K562 (cell line): ENCODE measurements around the gene GPS2. TPM values are rescaled to one million over a fixed set of nuclear protein-coding genes. Genes with fewer than 3 reads are reported as not detected.

Experiments
- BRD4 ChIP-seq: fragments of 200-600 bp; sonication (generic); IDR thresholded peaks from 2 replicates; pipeline ENCODE4 v1.6.1; 2017; ENCODE audit warnings: inconsistent platforms
- CBX8 ChIP-seq: fragments of 200-600 bp; sonication (generic); IDR thresholded peaks from 2 replicates; pipeline ENCODE4 v1.6.1; 2012; ENCODE audit warnings: borderline replicate concordance, mixed run types, low read depth, mild to moderate bottlenecking, moderate library complexity, mixed read lengths, low read length, control low read depth, inconsistent platforms; ENCODE audit not compliant: poor library complexity, severe bottlenecking; ENCODE audit errors: extremely low read depth
- CTBP1 ChIP-seq: fragments of 450-650 bp; IDR thresholded peaks from 2 replicates; pipeline ENCODE4 v1.6.1; 2016; ENCODE audit warnings: borderline replicate concordance
- NFRKB ChIP-seq: fragments of 450-650 bp; IDR thresholded peaks from 2 replicates; pipeline ENCODE4 v1.6.1; 2016; ENCODE audit warnings: low read depth
- PHF8 ChIP-seq: fragments of 200-600 bp; sonication (generic); IDR thresholded peaks from 2 replicates; pipeline ENCODE4 v1.6.1; 2012; ENCODE audit warnings: mixed run types, mild to moderate bottlenecking, inconsistent platforms, low read length, moderate library complexity, borderline replicate concordance
- SAP30 ChIP-seq: fragments of 200-600 bp; sonication (generic); IDR thresholded peaks from 2 replicates; pipeline ENCODE4 v1.6.1; 2012; ENCODE audit warnings: borderline replicate concordance, low read depth, mild to moderate bottlenecking, moderate library complexity, low read length, control low read depth, inconsistent platforms; ENCODE audit not compliant: insufficient read depth, poor library complexity, severe bottlenecking
- polyA plus RNA-seq, 8 experiments: library from polyadenylated mRNA; depleted of rRNA in 4 of 8; stranded (reverse) in 5 of 8; unstranded in 3 of 8; fragments of >200 nt; fragmentation: Nextera tagmentation in 2 of 8; fragmentation: Illumina TruSeq in 1 of 8; extraction: Ambion mirVana in 2 of 8; extraction: Trizol in 1 of 8; gene quantifications; 2 replicates each; pipeline versions ENCODE4 v1.2.1 to v1.2.3, GENCODE V29; 2011 to 2014; ENCODE audit warnings: inconsistent platforms in 1 of 8, missing spikeins in 1 of 8
- total RNA-seq, 7 experiments: library from RNA; depleted of rRNA in 6 of 7; stranded (reverse); fragments of >200 nt in 6 of 7; fragmentation: Illumina TruSeq in 2 of 7; extraction: Trizol in 2 of 7; gene quantifications; 2 replicates each; pipeline versions ENCODE4 v1.2.1 to v1.2.3, GENCODE V29; 2011 to 2021; ENCODE audit warnings: low replicate concordance in 1 of 7
- TF ChIP-seq, protein P1 (sequence below): fragments of 450-650 bp; IDR thresholded peaks from 2 replicates; pipeline ENCODE4 v1.6.1; 2016; ENCODE audit warnings: mild to moderate bottlenecking, moderate library complexity
- TF ChIP-seq, protein P2 (sequence below): sonication (generic); formaldehyde crosslinking; IDR thresholded peaks from 2 replicates; pipeline ENCODE4 v1.8.0; 2022; ENCODE audit warnings: mild to moderate bottlenecking, missing genetic modification reagents

The GPS2 gene
- total and polyA plus RNA-seq, 9 of the 15 experiments (the other 6 are each of a cell fraction or from before 2014, with no cell fraction given) = 18.3 to 75.7 (median 37.0) TPM

DNA sequence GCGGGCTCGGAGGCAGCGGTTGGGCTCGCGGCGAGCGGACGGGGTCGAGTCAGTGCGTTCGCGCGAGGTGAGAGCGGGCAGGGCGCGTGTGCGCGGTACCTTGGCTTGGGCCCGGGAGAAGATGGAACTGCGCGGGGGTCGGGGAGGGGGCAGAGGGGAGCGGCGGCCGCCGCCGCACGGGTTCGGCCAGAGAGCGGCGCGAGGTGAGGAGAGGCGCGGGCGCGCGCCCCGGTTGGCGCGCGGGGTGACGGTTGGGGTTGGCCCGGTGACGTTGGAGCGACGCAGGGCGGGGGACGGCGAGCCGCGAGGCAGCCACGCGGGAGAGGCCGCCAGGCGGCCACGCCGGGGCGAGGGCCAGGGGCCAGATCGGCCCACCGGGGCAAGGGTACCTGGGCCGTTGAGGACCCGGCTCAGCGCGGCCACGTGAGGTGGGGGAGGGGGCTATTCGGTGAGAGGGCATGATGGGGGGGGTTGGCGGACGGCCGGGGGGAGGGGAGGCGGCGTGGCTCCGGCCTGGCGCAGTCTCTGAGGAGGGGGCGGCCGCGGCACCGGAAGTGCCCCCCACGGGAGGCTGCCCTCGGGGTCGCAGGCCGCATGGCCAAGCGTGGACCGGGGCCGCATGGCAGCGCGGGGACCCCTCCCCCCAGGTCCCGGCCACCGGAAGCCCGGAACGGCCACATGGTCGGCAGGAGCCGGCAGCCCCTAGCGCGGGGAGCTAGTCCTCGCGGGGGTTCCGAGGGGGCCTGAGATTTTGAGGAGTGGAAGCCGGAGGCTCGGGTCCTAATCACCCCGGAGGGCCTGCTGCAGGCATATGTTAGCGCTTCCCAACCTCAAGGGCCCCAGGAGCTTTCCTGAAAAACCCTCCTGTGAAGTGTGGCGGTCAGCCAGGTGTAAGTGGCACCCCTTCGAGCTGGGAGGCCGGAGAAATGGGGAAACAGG, 7.2 kb downstream of the GPS2 start (continued):
- TF ChIP-seq, protein P1, sequence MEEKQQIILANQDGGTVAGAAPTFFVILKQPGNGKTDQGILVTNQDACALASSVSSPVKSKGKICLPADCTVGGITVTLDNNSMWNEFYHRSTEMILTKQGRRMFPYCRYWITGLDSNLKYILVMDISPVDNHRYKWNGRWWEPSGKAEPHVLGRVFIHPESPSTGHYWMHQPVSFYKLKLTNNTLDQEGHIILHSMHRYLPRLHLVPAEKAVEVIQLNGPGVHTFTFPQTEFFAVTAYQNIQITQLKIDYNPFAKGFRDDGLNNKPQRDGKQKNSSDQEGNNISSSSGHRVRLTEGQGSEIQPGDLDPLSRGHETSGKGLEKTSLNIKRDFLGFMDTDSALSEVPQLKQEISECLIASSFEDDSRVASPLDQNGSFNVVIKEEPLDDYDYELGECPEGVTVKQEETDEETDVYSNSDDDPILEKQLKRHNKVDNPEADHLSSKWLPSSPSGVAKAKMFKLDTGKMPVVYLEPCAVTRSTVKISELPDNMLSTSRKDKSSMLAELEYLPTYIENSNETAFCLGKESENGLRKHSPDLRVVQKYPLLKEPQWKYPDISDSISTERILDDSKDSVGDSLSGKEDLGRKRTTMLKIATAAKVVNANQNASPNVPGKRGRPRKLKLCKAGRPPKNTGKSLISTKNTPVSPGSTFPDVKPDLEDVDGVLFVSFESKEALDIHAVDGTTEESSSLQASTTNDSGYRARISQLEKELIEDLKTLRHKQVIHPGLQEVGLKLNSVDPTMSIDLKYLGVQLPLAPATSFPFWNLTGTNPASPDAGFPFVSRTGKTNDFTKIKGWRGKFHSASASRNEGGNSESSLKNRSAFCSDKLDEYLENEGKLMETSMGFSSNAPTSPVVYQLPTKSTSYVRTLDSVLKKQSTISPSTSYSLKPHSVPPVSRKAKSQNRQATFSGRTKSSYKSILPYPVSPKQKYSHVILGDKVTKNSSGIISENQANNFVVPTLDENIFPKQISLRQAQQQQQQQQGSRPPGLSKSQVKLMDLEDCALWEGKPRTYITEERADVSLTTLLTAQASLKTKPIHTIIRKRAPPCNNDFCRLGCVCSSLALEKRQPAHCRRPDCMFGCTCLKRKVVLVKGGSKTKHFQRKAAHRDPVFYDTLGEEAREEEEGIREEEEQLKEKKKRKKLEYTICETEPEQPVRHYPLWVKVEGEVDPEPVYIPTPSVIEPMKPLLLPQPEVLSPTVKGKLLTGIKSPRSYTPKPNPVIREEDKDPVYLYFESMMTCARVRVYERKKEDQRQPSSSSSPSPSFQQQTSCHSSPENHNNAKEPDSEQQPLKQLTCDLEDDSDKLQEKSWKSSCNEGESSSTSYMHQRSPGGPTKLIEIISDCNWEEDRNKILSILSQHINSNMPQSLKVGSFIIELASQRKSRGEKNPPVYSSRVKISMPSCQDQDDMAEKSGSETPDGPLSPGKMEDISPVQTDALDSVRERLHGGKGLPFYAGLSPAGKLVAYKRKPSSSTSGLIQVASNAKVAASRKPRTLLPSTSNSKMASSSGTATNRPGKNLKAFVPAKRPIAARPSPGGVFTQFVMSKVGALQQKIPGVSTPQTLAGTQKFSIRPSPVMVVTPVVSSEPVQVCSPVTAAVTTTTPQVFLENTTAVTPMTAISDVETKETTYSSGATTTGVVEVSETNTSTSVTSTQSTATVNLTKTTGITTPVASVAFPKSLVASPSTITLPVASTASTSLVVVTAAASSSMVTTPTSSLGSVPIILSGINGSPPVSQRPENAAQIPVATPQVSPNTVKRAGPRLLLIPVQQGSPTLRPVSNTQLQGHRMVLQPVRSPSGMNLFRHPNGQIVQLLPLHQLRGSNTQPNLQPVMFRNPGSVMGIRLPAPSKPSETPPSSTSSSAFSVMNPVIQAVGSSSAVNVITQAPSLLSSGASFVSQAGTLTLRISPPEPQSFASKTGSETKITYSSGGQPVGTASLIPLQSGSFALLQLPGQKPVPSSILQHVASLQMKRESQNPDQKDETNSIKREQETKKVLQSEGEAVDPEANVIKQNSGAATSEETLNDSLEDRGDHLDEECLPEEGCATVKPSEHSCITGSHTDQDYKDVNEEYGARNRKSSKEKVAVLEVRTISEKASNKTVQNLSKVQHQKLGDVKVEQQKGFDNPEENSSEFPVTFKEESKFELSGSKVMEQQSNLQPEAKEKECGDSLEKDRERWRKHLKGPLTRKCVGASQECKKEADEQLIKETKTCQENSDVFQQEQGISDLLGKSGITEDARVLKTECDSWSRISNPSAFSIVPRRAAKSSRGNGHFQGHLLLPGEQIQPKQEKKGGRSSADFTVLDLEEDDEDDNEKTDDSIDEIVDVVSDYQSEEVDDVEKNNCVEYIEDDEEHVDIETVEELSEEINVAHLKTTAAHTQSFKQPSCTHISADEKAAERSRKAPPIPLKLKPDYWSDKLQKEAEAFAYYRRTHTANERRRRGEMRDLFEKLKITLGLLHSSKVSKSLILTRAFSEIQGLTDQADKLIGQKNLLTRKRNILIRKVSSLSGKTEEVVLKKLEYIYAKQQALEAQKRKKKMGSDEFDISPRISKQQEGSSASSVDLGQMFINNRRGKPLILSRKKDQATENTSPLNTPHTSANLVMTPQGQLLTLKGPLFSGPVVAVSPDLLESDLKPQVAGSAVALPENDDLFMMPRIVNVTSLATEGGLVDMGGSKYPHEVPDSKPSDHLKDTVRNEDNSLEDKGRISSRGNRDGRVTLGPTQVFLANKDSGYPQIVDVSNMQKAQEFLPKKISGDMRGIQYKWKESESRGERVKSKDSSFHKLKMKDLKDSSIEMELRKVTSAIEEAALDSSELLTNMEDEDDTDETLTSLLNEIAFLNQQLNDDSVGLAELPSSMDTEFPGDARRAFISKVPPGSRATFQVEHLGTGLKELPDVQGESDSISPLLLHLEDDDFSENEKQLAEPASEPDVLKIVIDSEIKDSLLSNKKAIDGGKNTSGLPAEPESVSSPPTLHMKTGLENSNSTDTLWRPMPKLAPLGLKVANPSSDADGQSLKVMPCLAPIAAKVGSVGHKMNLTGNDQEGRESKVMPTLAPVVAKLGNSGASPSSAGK = 0 out of 2 replicates have a peak, but pooled peaks have one; percentile 16
- peak; percentile 45; the same call in 1 of the 2 replicates for TF ChIP-seq PHF8
- no peak for TF ChIP-seq CBX8
- peak; percentile 5 for TF ChIP-seq SAP30
- peak; percentile 64; the same call in 1 of the 2 replicates for TF ChIP-seq BRD4
- peak; percentile 54; the same call in 1 of the 2 replicates for TF ChIP-seq CTBP1
- TF ChIP-seq, protein P2, sequence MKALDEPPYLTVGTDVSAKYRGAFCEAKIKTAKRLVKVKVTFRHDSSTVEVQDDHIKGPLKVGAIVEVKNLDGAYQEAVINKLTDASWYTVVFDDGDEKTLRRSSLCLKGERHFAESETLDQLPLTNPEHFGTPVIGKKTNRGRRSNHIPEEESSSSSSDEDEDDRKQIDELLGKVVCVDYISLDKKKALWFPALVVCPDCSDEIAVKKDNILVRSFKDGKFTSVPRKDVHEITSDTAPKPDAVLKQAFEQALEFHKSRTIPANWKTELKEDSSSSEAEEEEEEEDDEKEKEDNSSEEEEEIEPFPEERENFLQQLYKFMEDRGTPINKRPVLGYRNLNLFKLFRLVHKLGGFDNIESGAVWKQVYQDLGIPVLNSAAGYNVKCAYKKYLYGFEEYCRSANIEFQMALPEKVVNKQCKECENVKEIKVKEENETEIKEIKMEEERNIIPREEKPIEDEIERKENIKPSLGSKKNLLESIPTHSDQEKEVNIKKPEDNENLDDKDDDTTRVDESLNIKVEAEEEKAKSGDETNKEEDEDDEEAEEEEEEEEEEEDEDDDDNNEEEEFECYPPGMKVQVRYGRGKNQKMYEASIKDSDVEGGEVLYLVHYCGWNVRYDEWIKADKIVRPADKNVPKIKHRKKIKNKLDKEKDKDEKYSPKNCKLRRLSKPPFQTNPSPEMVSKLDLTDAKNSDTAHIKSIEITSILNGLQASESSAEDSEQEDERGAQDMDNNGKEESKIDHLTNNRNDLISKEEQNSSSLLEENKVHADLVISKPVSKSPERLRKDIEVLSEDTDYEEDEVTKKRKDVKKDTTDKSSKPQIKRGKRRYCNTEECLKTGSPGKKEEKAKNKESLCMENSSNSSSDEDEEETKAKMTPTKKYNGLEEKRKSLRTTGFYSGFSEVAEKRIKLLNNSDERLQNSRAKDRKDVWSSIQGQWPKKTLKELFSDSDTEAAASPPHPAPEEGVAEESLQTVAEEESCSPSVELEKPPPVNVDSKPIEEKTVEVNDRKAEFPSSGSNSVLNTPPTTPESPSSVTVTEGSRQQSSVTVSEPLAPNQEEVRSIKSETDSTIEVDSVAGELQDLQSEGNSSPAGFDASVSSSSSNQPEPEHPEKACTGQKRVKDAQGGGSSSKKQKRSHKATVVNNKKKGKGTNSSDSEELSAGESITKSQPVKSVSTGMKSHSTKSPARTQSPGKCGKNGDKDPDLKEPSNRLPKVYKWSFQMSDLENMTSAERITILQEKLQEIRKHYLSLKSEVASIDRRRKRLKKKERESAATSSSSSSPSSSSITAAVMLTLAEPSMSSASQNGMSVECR (CRISPR knock-in tag) = peak; percentile 74; the same call in 1 of the 2 replicates
- TF ChIP-seq NFRKB = 0 out of 2 replicates have a peak, but pooled peaks have one; percentile 51
